HCT116 (cell line): Measurements from ENCODE around the gene SOBP.

Experiments used
- ATF3 ChIP-seq: IDR thresholded peaks from 2 replicates; pipeline ENCODE4 v1.6.1; 2012
- CBX3 ChIP-seq: IDR thresholded peaks from 2 replicates; pipeline ENCODE4 v1.6.1; 2012; ENCODE audit warnings: low read depth
- CTCF ChIP-seq, 3 experiments: fragments of 200-600 bp in 1 of 3; sonication (generic) in 1 of 3; IDR thresholded peaks in 2 of 3; conservative IDR thresholded peaks in 1 of 3; 2 replicates each; pipeline ENCODE4 v1.5.1; 2012 to 2017; ENCODE audit warnings: low read depth in 2 of 3, low read length in 2 of 3, antibody characterized with exemption in 1 of 3, borderline replicate concordance in 1 of 3, control low read depth in 1 of 3, mild to moderate bottlenecking in 1 of 3, mixed read lengths in 1 of 3, mixed run types in 1 of 3, moderate library complexity in 1 of 3; ENCODE audit not compliant: insufficient read depth in 1 of 3
- EZH2phosphoT487 ChIP-seq: fragments of 200-600 bp; IDR thresholded peaks from 2 replicates; pipeline ENCODE4 v1.6.1; 2018; ENCODE audit warnings: antibody characterized with exemption, borderline replicate concordance
- JUND ChIP-seq: IDR thresholded peaks from 2 replicates; pipeline ENCODE4 v1.6.1; 2012
- POLR2A ChIP-seq: IDR thresholded peaks from 2 replicates; pipeline ENCODE4 v1.7.0; 2011; ENCODE audit warnings: borderline replicate concordance; ENCODE audit not compliant: insufficient read depth, insufficient read length; ENCODE audit errors: extremely low read depth
- POLR2AphosphoS5 ChIP-seq: IDR thresholded peaks from 2 replicates; pipeline ENCODE4 v1.6.1; 2011; ENCODE audit warnings: mild to moderate bottlenecking, low read depth, low read length, moderate library complexity
- RAD21 ChIP-seq: IDR thresholded peaks from 2 replicates; pipeline ENCODE4 v1.6.1; 2012; ENCODE audit warnings: low read depth, mild to moderate bottlenecking
- REST ChIP-seq: IDR thresholded peaks from 2 replicates; pipeline ENCODE4 v1.6.1; 2012; ENCODE audit warnings: low read depth
- YY1 ChIP-seq: IDR thresholded peaks from 2 replicates; pipeline ENCODE4 v1.6.1; 2011; ENCODE audit warnings: low read length, low read depth, moderate library complexity, mild to moderate bottlenecking; ENCODE audit not compliant: insufficient replicate concordance; ENCODE audit errors: extremely low read depth
- ZNF274 ChIP-seq: fragments of 200-500 bp; sonication (Bioruptor generic); IDR thresholded peaks from 2 replicates; pipeline ENCODE4 v1.6.1; 2014; ENCODE audit warnings: mild to moderate bottlenecking, low read depth, low read length, inconsistent platforms

- no peak for TF ChIP-seq CTCF (IDR thresholded peaks at IDR 0.05 in 2 of 3, conservative IDR thresholded peaks at IDR 0.05 in 1 of 3; ENCODE audit: borderline replicate concordance in 1 of 3, insufficient read depth in 1 of 3, low read depth in 2 of 3, low read length in 2 of 3)
- no peak for TF ChIP-seq ZNF274
- no peak for TF ChIP-seq JUND
- TF ChIP-seq POLR2A = no peak
- TF ChIP-seq RAD21 = no peak
- no peak for TF ChIP-seq REST
- TF ChIP-seq YY1 = no peak
- TF ChIP-seq ATF3 = no peak
- no peak for TF ChIP-seq POLR2AphosphoS5
- no peak for TF ChIP-seq EZH2phosphoT487
- TF ChIP-seq CBX3 = no peak
Observed at GRCh38 chr6:107679457-107679856, 189.5 kb downstream of the SOBP start.
